OCI-LY7 (cell line): ENCODE data around the gene IQCE.

Experiments
- CTCF ChIP-seq: fragments of 200-600 bp; sonication (generic); conservative IDR thresholded peaks from 2 replicates; pipeline ENCODE4 v1.5.1; 2014; ENCODE audit warnings: mild to moderate bottlenecking, antibody characterized with exemption, low read length, moderate library complexity, mixed read lengths
- EZH2phosphoT487 ChIP-seq: fragments of 200-600 bp; sonication (generic); IDR thresholded peaks from 2 replicates; pipeline ENCODE4 v1.6.1; 2018; ENCODE audit warnings: low read depth, borderline replicate concordance, mild to moderate bottlenecking, mixed run types, antibody characterized with exemption, low read length, moderate library complexity, mixed read lengths

GRCh38 chr7:2640846-2641316 is 82.1 kb downstream of the IQCE start:
- TF ChIP-seq EZH2phosphoT487 (no peak), CTCF (no peak)
